ENCODE data around the gene ESR2.

The ESR2 gene

DNA sequence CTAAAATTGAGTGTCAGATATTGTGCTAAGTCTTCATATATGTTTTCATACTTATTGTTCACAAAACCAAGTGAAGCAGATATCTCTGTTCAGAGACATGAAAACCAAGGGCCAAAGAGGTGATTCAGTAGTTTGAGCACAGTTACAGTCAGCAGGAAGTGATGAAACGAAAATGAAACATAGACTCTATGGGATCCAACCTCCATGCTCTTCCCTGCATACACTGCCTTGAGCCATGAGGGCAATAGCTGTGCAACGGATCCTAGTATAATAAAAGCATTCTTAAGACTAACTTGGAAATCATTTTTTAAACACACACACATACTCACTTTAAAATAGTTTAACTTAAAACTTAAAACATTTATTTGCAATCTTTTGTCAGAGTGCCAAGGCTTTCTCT, 27.9 kb downstream of the ESR2 start:
- DNase-seq (ENCODE audit: low read depth), result no peak

DNA sequence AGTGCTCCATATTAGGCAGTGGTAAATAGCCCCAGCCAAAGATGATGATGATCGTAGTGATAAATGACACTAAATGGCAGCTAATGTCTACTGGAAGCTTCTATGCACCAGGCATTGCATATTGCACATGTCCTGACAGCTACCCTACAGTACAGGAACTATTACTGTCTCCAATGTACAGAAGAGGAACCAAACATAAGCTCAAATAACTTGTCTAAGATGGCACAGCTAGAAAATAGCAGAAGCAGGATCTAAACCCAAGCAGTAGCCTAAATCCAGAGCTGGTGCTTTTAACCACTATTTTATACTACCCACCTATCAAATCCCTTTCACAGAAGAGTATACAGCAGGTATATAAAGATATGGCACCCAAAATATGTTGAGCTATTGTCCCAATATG, 28.9 kb downstream of the ESR2 start:
- no peak for DNase-seq (ENCODE audit: low read depth)

- no peak for DNase-seq (ENCODE audit: low read depth)
These were observed 33.8 kb downstream of the ESR2 start for GRCh38 chr14:64260418-64260817.

DNA sequence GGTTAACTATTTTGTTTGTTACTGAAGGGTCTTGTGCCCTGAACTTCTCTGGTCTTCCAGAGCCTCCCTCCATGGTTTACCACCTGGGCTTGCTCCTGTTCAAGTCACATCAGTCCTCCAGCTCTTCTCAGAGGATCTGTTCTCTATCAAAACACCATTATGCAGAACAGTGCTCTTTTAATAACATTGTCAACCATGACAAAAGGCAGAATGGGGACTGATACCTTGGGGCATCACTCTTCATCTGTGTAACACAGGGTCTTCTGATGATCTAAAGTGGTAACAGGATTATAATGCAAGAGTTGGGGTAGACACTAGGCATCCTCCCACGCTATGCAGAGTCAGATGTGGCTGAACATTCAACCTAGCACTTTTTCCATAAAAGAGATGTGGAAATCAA, 38.4 kb downstream of the ESR2 start:
- DNase-seq (ENCODE audit: low read depth), result no peak

GRCh38 chr14:64253672-64254071, 40.5 kb downstream of the ESR2 start:
- DNase-seq (ENCODE audit: low read depth), result no peak

DNA sequence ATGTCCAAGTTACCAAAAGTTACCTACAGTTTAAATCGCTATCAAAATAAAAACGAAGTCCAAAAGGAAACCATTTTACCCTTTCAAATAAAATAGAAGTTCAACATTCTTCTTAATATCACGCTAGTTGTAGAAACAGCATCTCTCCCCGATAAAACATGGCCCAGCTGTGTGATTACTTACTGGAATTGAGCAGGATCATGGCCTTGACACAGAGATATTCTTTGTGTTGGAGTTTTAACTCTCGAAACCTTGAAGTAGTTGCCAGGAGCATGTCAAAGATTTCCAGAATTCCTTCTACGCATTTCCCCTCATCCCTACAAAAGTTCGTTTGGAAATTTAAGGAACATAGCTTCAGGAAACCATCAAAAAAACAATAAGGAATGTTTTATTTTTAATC, 44.8 kb downstream of the ESR2 start:
- no peak for DNase-seq (ENCODE audit: low read depth)

GRCh38 chr14:64248689-64249088, 45.5 kb downstream of the ESR2 start:
- no peak for DNase-seq (ENCODE audit: low read depth)

- DNase-seq (ENCODE audit: low read depth), result no peak
These were observed 47.0 kb downstream of the ESR2 start for GRCh38 chr14:64247195-64247594.

DNA sequence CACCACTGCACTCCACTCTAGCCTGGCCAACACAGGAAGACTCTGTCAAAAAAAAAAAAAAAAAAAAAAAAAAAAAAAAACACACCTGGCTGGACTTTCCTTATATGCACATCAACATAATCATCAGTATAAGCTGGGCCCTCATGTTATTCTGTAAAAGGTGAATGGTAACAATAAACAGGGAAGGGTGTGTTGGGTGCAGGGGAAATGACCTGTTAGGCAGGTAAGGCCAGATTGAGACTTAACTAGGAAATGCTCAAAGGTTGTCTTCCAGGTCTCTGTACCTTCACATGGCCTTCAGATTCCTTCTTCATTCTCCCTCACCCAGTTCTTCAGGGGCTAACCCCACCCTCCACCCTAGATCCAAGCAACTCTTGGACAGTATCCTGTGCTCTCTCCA, 47.5 kb downstream of the ESR2 start:
- DNase-seq (ENCODE audit: low read depth), result no peak

GRCh38 chr14:64245491-64245890, 48.7 kb downstream of the ESR2 start:
- DNase-seq (ENCODE audit: low read depth), result no peak

DNA sequence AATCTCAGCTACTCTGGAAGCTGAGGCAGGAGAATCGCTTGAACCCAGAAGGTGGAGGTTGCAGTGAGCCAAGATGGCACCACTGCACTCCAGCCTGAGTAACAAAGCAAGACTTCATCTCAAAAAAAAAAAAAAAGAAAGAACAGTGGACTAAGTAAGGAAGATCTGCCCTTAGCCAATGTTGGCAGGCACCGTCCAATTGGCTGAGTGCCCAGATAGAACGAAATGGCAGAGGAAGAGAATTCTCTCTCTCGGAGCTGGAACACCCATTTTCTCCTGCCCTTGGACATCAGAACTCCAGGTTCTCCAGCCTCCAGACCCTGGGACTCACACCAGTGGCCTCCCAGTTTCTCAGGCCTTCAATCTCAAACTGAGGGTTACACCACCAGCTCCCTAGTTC, 49.9 kb downstream of the ESR2 start:
- DNase-seq (ENCODE audit: low read depth), result no peak

- DNase-seq (ENCODE audit: low read depth), result no peak
These were observed 55.5 kb downstream of the ESR2 start for GRCh38 chr14:64238631-64239030.

- DNase-seq (ENCODE audit: low read depth), result no peak
These were observed 56.1 kb downstream of the ESR2 start for GRCh38 chr14:64238049-64238448.

GRCh38 chr14:64235652-64236640, 58.2 kb downstream of the ESR2 start:
- no peak for DNase-seq (ENCODE audit: low read depth)

DNA sequence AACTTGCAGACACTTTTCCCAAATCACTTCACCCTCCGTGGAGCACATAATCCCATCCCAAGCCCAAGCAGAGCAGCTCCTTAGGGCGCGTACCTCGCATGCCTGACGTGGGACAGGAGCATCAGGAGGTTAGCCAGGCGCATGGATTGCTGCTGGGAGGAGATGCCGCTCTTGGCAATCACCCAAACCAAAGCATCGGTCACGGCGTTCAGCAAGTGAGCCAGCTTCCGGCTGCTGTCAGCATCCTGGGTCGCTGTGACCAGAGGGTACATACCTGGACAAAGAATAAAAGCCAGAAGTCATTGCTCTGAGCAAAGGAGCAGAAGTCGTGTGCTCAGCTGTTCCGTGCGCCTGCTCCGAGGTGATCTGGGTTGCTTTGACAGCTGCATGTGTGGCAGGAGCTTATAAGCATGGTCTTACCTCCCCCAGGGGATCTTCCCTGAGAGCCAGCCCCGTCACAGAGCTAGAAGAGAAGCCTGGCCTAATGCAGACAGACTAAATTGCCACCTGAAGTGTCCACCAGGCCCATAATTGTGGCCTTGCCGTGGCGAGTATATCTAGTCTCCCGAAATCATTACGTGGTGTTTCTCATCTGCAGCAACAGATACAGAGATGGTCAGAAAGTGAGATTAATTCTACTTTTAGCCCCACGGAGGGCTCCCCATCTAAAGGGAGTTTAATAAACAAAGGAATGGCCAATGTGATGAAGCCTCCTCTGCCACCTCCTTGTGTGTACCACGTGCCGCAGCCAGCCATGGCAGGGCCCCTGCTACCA, 59.1 kb downstream of the ESR2 start:
- DNase-seq (ENCODE audit: low read depth), result no peak

GRCh38 chr14:64233531-64234190, 60.5 kb downstream of the ESR2 start:
- DNase-seq (ENCODE audit: low read depth), result no peak

GRCh38 chr14:64232944-64233343, 61.2 kb downstream of the ESR2 start:
- no peak for DNase-seq (ENCODE audit: low read depth)

- DNase-seq (ENCODE audit: low read depth), result no peak
These were observed 61.9 kb downstream of the ESR2 start for GRCh38 chr14:64232095-64232838.

DNA sequence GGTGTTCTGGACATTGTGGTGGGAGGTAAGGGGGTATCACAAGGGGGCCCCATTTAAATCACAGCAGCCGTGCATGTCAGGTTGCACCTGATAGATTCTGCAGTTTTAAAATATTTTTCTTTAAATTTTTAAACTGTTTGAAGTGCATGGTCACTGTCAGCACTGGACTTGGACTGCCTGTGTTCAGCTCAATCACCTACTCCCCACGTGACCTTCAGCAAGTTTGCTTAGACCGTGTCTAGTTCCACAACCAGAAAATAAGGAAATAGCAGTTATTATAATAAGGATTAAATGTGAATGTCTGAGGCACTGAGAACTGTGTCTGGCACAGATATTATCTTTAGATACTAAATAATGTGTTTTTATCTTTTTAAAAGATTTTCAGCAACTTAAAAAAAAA, 64.7 kb downstream of the ESR2 start:
- DNase-seq (ENCODE audit: low read depth), result no peak

GRCh38 chr14:64227856-64228255, 66.3 kb downstream of the ESR2 start:
- no peak for DNase-seq (ENCODE audit: low read depth)

GRCh38 chr14:64225151-64225757, 68.9 kb downstream of the ESR2 start:
- no peak for DNase-seq (ENCODE audit: low read depth)

Measured in activated T-cell treated with anti-CD3 and anti-CD28 coated beads for 1 hour (primary cell).